SJCRH30 (cell line): ENCODE results near the gene PUSL1. TPM values are rescaled to one million over a fixed set of nuclear protein-coding genes. Genes with fewer than 3 reads are reported as not detected.

ENCODE experiments used
- DNase-seq, 2 experiments: peaks; one replicate each; pipeline ENCODE4 v3.0.0-alpha.2; 2015 to 2020
- H3K27ac ChIP-seq: fragments of 250-450 bp; sonication (Bioruptor Pico); 2 replicates; pipeline ENCODE4 v1.5.1; 2020; ENCODE audit warnings: mild to moderate bottlenecking, moderate library complexity
- H3K27me3 ChIP-seq: fragments of 250-450 bp; sonication (Bioruptor Pico); 2 replicates; pipeline ENCODE4 v1.5.1; 2020; ENCODE audit warnings: mild to moderate bottlenecking, moderate library complexity
- H3K36me3 ChIP-seq: fragments of 250-450 bp; sonication (Bioruptor Pico); 2 replicates; pipeline ENCODE4 v1.5.1; 2020; ENCODE audit warnings: mild to moderate bottlenecking, moderate library complexity
- H3K4me1 ChIP-seq: fragments of 250-450 bp; sonication (Bioruptor Pico); 2 replicates; pipeline ENCODE4 v1.5.1; 2020; ENCODE audit warnings: mild to moderate bottlenecking, moderate library complexity
- H3K4me3 ChIP-seq: fragments of 250-450 bp; sonication (Bioruptor Pico); 2 replicates; pipeline ENCODE4 v1.5.1; 2020; ENCODE audit warnings: mild to moderate bottlenecking, moderate library complexity
- H3K9me3 ChIP-seq: fragments of 250-450 bp; sonication (Bioruptor Pico); replicated peaks from 2 replicates; pipeline ENCODE4 v1.5.1; 2020; ENCODE audit warnings: mild to moderate bottlenecking, moderate library complexity
- total RNA-seq: library from RNA; depleted of rRNA; stranded (reverse); fragments of >200 nt; shearing (Covaris generic); gene quantifications from 2 replicates; pipeline ENCODE4 v1.2.3, GENCODE V29; 2014

Gene PUSL1
- total RNA-seq, 1 experiment from 2014 or later, result 25.3 TPM

- DNase-seq, result no peak
- no peaks in the 10 kb centered on the region for H3K27me3 ChIP-seq
- no peak overlapping the region for H3K4me3 ChIP-seq
- no peaks in the 10 kb centered on the region for H3K9me3 ChIP-seq
- H3K4me1 ChIP-seq, result peaks cover 19% of the 10 kb centered on the region
- H3K27ac ChIP-seq, result no peak overlapping the region
- H3K36me3 ChIP-seq, result no peaks in the 10 kb centered on the region
Observed at GRCh38 chr1:1296070-1297061, 12.0 kb upstream of the PUSL1 start.

GRCh38 chr1:1297802-1298424, 10.5 kb upstream of the PUSL1 start:
- DNase-seq, result no peak
- Histone ChIP-seq H3K9me3 (no peaks in the 10 kb centered on the region), H3K27ac (no peak overlapping the region), H3K4me1 (peaks cover 11% of the 10 kb centered on the region), H3K36me3 (no peaks in the 10 kb centered on the region), H3K4me3 (no peak overlapping the region), H3K27me3 (no peaks in the 10 kb centered on the region)

- Histone ChIP-seq H3K36me3 (no peaks in the 10 kb centered on the region), H3K4me3 (no peak overlapping the region)
- DNase-seq, result peak; percentile 100
Observed at GRCh38 chr1:1298861-1299685, 9.3 kb upstream of the PUSL1 start.

DNA sequence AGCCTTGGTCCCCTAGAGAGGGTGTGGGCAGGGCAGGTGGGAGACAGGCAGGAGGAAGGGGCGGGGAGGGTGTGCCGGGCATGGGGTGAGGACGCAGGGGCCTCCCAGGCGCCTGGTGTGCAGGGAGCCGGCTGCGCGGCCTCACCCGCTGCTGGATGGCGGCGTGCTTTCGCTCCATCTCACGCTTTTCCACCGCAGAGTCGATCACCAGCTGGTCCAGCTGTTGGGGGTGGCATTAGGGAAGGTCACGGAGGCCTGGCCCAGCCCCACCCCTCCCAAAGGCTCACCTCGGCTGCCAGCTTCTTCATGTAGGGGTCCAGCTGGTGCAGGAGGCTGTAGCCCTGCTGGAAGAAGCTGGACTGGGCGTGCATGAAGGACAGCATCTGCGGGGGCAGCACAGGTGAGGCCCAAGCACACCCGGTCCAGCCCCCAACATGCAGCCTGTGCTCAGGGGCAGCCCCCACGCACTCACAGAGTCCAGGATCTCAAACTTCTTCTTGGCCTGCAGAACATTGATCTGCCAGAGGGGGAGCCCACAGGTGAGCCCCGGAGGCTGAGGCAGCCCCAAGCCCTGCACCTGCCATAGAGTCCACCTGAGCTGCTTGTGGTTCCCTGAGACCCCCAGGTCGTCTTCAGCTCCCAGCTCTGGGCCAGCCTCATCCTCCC, 8.6 kb upstream of the PUSL1 start:
- Histone ChIP-seq H3K9me3 (no peaks in the 10 kb centered on the region), H3K27me3 (no peaks in the 10 kb centered on the region), H3K4me3 (no peak overlapping the region), H3K4me1 (peaks cover 17% of the 10 kb centered on the region), H3K27ac (no peak overlapping the region), H3K36me3 (no peaks in the 10 kb centered on the region)
- DNase-seq, result no peak

More at GRCh38 chr1:1298861-1299685, 9.3 kb upstream of the PUSL1 start:
- Histone ChIP-seq H3K27me3 (no peaks in the 10 kb centered on the region), H3K4me1 (peaks cover 14% of the 10 kb centered on the region), H3K27ac (peak overlapping the region; percentile 51), H3K9me3 (no peaks in the 10 kb centered on the region)

GRCh38 chr1:1300352-1300739, 8.1 kb upstream of the PUSL1 start:
- Histone ChIP-seq H3K27me3 (no peaks in the 10 kb centered on the region), H3K4me1 (peaks cover 20% of the 10 kb centered on the region), H3K4me3 (no peak overlapping the region), H3K27ac (no peak overlapping the region), H3K36me3 (no peaks in the 10 kb centered on the region), H3K9me3 (no peaks in the 10 kb centered on the region)
- no peak for DNase-seq

DNA sequence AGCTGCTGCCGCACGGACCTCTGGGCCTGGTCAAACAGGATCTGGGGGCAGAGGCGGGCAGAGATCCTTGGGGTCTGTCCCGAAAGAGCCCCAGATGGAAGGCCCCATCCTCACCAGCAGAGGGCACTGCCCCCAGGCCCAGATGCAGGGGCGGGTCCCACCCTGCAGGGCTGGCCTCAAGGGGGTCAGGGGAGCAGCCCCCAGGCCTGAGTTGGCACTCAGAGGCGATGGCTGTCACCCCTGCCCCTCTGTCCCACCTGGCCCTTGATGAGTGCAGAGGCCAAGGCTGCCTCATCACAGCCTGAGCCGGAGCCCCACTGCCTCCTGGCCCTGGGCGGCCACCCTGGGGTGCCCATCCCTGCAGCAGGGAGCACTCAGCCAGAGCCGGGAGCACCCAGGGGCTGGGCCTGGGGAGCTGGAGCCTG, 6.4 kb upstream of the PUSL1 start:
- Histone ChIP-seq H3K27me3 (no peaks in the 10 kb centered on the region), H3K36me3 (no peaks in the 10 kb centered on the region), H3K27ac (no peak overlapping the region), H3K9me3 (no peaks in the 10 kb centered on the region), H3K4me3 (no peak overlapping the region), H3K4me1 (peaks cover 34% of the 10 kb centered on the region)
- no peak for DNase-seq

GRCh38 chr1:1302951-1303509, 5.4 kb upstream of the PUSL1 start:
- H3K4me3 ChIP-seq, result no peak overlapping the region
- no peaks in the 10 kb centered on the region for H3K36me3 ChIP-seq
- no peak for DNase-seq
- no peaks in the 10 kb centered on the region for H3K9me3 ChIP-seq
- no peak overlapping the region for H3K27ac ChIP-seq
- peaks cover 34% of the 10 kb centered on the region for H3K4me1 ChIP-seq
- no peaks in the 10 kb centered on the region for H3K27me3 ChIP-seq

DNA sequence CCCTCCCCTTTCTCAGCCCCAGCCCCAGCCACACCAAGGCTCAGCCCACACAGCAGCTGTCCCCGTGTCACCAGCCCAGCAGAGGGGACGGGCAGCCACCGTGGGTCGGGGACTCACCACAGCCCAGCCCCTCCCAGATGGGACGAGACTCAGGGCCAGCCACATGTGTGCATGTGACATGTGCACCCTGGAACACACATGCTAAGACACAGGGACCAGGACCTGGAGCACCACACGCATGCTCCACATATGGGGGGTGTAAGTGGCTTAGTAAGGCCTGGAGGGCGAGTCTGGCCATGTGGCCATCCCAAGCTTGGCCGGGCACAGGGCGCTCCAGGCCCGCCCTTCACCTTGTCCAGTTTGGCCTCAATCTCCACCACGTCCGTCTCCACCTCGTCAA, 4.7 kb upstream of the PUSL1 start:
- peaks cover 29% of the 10 kb centered on the region for H3K4me1 ChIP-seq
- H3K27ac ChIP-seq, result no peak overlapping the region

DNA sequence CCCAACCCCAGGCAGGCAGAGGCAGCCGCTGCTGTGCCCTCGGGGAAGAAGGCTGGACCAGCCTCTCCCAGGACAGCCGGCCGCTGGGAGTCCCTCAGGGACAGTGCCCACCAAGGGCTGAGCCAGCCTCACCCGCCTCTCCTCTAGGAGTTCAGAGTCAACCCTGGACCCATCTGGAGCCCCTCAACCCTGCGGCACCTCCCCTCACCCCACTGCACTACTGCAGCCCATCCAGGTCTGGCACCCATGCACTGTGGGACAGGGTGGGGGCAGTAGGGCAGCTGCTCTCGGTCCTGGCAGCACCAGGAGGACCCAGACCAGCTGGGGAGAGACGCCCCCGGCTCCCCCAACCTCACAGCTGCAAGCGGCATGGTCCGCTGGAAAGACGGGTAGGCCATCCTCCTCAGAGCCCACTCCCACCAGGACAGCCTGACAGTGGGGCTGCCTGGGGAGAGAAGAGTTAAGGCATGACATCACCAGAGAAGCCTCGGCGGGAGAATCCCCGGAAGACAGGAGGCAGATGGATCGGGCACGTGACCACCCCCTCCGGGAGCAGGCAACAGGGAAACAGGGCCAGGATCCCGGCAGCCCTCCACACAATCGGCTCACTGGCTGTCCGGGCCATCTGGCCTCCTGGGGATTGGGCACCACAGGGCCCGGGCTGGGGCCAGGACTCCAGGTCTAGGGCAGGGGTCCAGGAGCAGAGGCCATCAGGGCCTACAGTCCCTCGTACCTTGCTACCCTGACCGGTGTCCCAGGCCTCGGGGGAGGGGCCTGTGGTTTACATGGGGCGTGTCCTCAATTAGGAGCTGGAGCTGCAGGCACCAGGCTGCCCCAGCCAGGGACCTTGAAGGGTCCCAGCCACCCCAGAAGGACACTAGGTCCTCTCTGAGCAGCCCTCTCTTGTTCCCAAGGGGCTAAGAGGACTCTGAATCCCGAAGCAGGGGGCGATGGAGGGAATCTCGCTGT, 3.8 kb upstream of the PUSL1 start:
- peak; percentile 96 to 97 for DNase-seq
- Histone ChIP-seq H3K9me3 (no peaks in the 10 kb centered on the region), H3K4me3 (peak overlapping the region; percentile 79), H3K36me3 (peaks cover 3% of the 10 kb centered on the region; the same call in 1 of the 2 replicates), H3K27ac (peak overlapping the region; percentile 76), H3K4me1 (peaks cover 24% of the 10 kb centered on the region), H3K27me3 (no peaks in the 10 kb centered on the region)

More for the DNA sequence above, 4.7 kb upstream of the PUSL1 start:
- no peak for DNase-seq
- H3K27me3 ChIP-seq, result no peaks in the 10 kb centered on the region
- H3K9me3 ChIP-seq, result no peaks in the 10 kb centered on the region
- H3K4me3 ChIP-seq, result no peak overlapping the region
- H3K36me3 ChIP-seq, result no peaks in the 10 kb centered on the region

- H3K27me3 ChIP-seq, result no peaks in the 10 kb centered on the region
- peak overlapping the region; percentile 76 for H3K27ac ChIP-seq
- peaks cover 11% of the 10 kb centered on the region; the same call in 1 of the 2 replicates for H3K36me3 ChIP-seq
- peak; percentile 91 to 93 for DNase-seq
- peaks cover 24% of the 10 kb centered on the region for H3K4me1 ChIP-seq
- H3K9me3 ChIP-seq, result no peaks in the 10 kb centered on the region
- peak overlapping the region; percentile 79 for H3K4me3 ChIP-seq
Observed at GRCh38 chr1:1305300-1306069, 2.9 kb upstream of the PUSL1 start.

GRCh38 chr1:1306070-1306660, 2.2 kb upstream of the PUSL1 start:
- H3K4me1 ChIP-seq, result peaks cover 24% of the 10 kb centered on the region
- peak; percentile 73 to 77 for DNase-seq

DNA sequence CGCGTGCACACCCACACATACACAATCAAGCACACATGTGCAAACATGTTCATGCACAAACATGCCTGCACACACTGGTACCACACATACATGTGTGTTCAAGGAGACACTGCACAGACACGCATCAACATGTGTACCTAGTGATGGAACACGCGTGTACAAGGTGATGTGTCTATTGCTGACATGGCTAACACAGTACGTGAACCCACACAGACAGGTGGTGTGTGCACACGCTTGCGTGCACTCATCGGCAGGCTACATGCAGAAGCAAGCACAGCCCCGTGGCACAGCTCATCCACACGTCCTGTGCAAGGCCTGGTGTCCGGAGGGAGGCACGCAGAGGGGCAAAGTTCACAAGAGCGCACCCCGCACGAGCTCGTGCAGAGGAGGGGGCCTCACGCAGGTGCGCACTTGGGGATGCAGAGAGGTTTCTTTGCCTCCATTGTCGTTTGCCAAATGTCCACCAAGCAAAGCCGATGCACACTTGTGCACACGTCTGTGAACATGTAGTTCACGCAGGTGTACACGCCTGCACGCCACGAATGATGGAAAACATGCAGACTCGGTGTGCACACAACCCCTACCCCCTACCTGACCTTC, 1.6 kb upstream of the PUSL1 start:
- Histone ChIP-seq H3K4me3 (peak overlapping the region; percentile 79), H3K9me3 (no peaks in the 10 kb centered on the region), H3K27ac (no peak overlapping the region; the same call in 1 of the 2 replicates), H3K36me3 (peaks cover 18% of the 10 kb centered on the region), H3K4me1 (peaks cover 24% of the 10 kb centered on the region), H3K27me3 (no peaks in the 10 kb centered on the region)
- DNase-seq, result no peak

More at GRCh38 chr1:1306070-1306660, 2.2 kb upstream of the PUSL1 start:
- H3K4me3 ChIP-seq, result peak overlapping the region; percentile 79
- H3K27me3 ChIP-seq, result no peaks in the 10 kb centered on the region
- peaks cover 12% of the 10 kb centered on the region; the same call in 1 of the 2 replicates for H3K36me3 ChIP-seq
- H3K27ac ChIP-seq, result peak overlapping the region; percentile 76
- H3K9me3 ChIP-seq, result no peaks in the 10 kb centered on the region
